B cell (primary cell): ENCODE data around the gene BMF. TPM values are rescaled to one million over a fixed set of nuclear protein-coding genes. Genes with fewer than 3 reads are reported as not detected.

Experiments used
- ATAC-seq: fragments of 200-7000 bp; cut with Tn5 transposase; one replicate; pipeline ENCODE4 v1.10.0; 2021; ENCODE audit warnings: low read depth, mild to moderate bottlenecking, moderate number of reproducible peaks, moderate library complexity
- CTCF ChIA-PET: fragments of 350-600 bp; sonication (Branson Sonifier 250); formaldehyde crosslinking; loops from one replicate; lab custom pipeline; 2021; ENCODE audit warnings: antibody characterized with exemption, inconsistent platforms; lab: Charles Lee
- POLR2A ChIA-PET: fragments of 350-600 bp; sonication (Branson Sonifier 250); formaldehyde crosslinking; loops from one replicate; lab custom pipeline; 2021; ENCODE audit warnings: antibody characterized with exemption; lab: Charles Lee
- DNase-seq: peaks from one replicate; pipeline ENCODE4 v3.0.0; 2013
- H2AFZ ChIP-seq: 2 replicates; pipeline ENCODE4 v1.6.1; 2012; ENCODE audit warnings: mild to moderate bottlenecking, low read depth, low read length; ENCODE audit not compliant: insufficient read depth, poor library complexity, severe bottlenecking
- H3K27ac ChIP-seq, 2 donors: 1 replicate in 1 of 2; 2 replicates in 1 of 2; pipeline ENCODE4 v1.5.1; 2012 to 2013; ENCODE audit warnings: low read length in 2 of 2, mild to moderate bottlenecking in 2 of 2, moderate library complexity in 1 of 2
- H3K27me3 ChIP-seq, 4 experiments: fragments of 200-600 bp in 1 of 4; sonication (generic) in 1 of 4; replicated peaks in 1 of 4; 1 replicate in 2 of 4; 2 replicates in 2 of 4; pipeline versions ENCODE4 v1.6.1 to v1.7.0; 2013 to 2016; ENCODE audit warnings: low read length in 3 of 4, mild to moderate bottlenecking in 2 of 4, mixed read lengths in 1 of 4, moderate library complexity in 1 of 4; ENCODE audit not compliant: insufficient read depth in 4 of 4, control insufficient read depth in 3 of 4; ENCODE audit errors: control extremely low read depth in 1 of 4
- H3K36me3 ChIP-seq, 2 experiments: replicated peaks in 1 of 2; 1 replicate in 1 of 2; 2 replicates in 1 of 2; pipeline versions ENCODE4 v1.6.1 to v1.7.1; 2013; ENCODE audit warnings: low read length in 1 of 2; ENCODE audit not compliant: insufficient read depth in 2 of 2, control insufficient read depth in 1 of 2; ENCODE audit errors: control extremely low read depth in 1 of 2, extremely low read depth in 1 of 2
- H3K4me1 ChIP-seq, 2 donors: fragments of 200-600 bp in 1 of 2; sonication (generic) in 1 of 2; 1 replicate in 1 of 2; 2 replicates in 1 of 2; pipeline versions ENCODE4 v1.5.1 to v1.6.1; 2013 to 2017; ENCODE audit warnings: low read length in 2 of 2; ENCODE audit not compliant: control insufficient read depth in 2 of 2, insufficient read depth in 2 of 2
- H3K4me2 ChIP-seq: replicated peaks from 2 replicates; pipeline ENCODE3; 2012; ENCODE audit warnings: mild to moderate bottlenecking, low read depth, low read length; ENCODE audit not compliant: poor library complexity, severe bottlenecking
- H3K4me3 ChIP-seq, 5 experiments: fragments of 200-600 bp in 1 of 5; sonication (generic) in 1 of 5; 1 replicate in 3 of 5; 2 replicates in 2 of 5; pipeline versions ENCODE4 v1.5.1 to v1.7.0; 2011 to 2016; ENCODE audit warnings: low read length in 4 of 5, mild to moderate bottlenecking in 4 of 5, low read depth in 2 of 5, control low read depth in 1 of 5, moderate library complexity in 1 of 5; ENCODE audit not compliant: insufficient read depth in 1 of 5; ENCODE audit errors: control extremely low read depth in 1 of 5, extremely low read depth in 1 of 5
- H3K79me2 ChIP-seq: fragments of 200-600 bp; sonication (generic); one replicate; pipeline ENCODE4 v1.6.0; 2016; ENCODE audit warnings: low read length; ENCODE audit not compliant: control insufficient read depth, insufficient read depth
- H3K9ac ChIP-seq: fragments of 200-600 bp; sonication (generic); 2 replicates; pipeline ENCODE4 v1.6.1; 2017; ENCODE audit warnings: mild to moderate bottlenecking, low read length, moderate library complexity
- H3K9me3 ChIP-seq, 3 donors: one replicate each; pipeline versions ENCODE4 v1.6.1 to v1.7.1; 2013; ENCODE audit warnings: low read length in 2 of 3; ENCODE audit not compliant: control insufficient read depth in 2 of 3, insufficient read depth in 1 of 3; ENCODE audit errors: control extremely low read depth in 1 of 3
- H4K20me1 ChIP-seq: 2 replicates; pipeline ENCODE4 v1.6.0; 2012; ENCODE audit warnings: mild to moderate bottlenecking, low read length; ENCODE audit not compliant: insufficient read depth, control insufficient read depth, poor library complexity, severe bottlenecking
- H3K27ac Mint-ChIP-seq: one replicate; pipeline ENCODE4 v1.8.0; 2021; ENCODE audit warnings: mixed read lengths
- H3K27me3 Mint-ChIP-seq: one replicate; pipeline ENCODE4 v1.8.0; 2021; ENCODE audit warnings: mixed read lengths
- H3K4me1 Mint-ChIP-seq: one replicate; pipeline ENCODE4 v1.8.0; 2021; ENCODE audit warnings: mixed read lengths
- H3K4me3 Mint-ChIP-seq: one replicate; pipeline ENCODE4 v1.8.0; 2021; ENCODE audit warnings: mixed read lengths
- H3K9me3 Mint-ChIP-seq: one replicate; pipeline ENCODE4 v1.8.0; 2022; ENCODE audit warnings: mixed read lengths; ENCODE audit not compliant: insufficient read depth
- EZH2 ChIP-seq: IDR thresholded peaks from 2 replicates; pipeline ENCODE4 v1.6.1; 2012; ENCODE audit warnings: borderline replicate concordance, low read depth, mild to moderate bottlenecking, moderate library complexity, low read length; ENCODE audit not compliant: insufficient read depth, poor library complexity, severe bottlenecking
- WGBS: methylation state at CpG from one replicate; pipeline ENCODE4 v1.1.5; 2013; ENCODE audit warnings: missing lambda C conversion rate; ENCODE audit not compliant: insufficient coverage; 5-methylcytosine and 5-hydroxymethylcytosine counted together
- intact Hi-C: fragments of 100-400 bp; cut with micrococcal nuclease; formaldehyde crosslinking; loops from one replicate; pipeline ENCODE4 v1.10.0; 2022
- polyA plus RNA-seq: library from polyadenylated mRNA; depleted of rRNA; stranded (reverse); fragments of >200 nt; gene quantifications from 2 replicates; pipeline ENCODE4 v1.2.3, GENCODE V29; 2012
- total RNA-seq, 2 donors: library from RNA; stranded (reverse); fragments of 120-200 nt in 1 of 2; gene quantifications; 1 replicate in 1 of 2; 2 replicates in 1 of 2; pipeline versions ENCODE4 v1.2.3 to v1.2.4, GENCODE V29; 2013 to 2022
- TF ChIP-seq, protein P1 (sequence below): fragments of 200-600 bp; IDR thresholded peaks from one replicate; pipeline ENCODE4 v1.8.0; 2022; ENCODE audit warnings: antibody characterized with exemption, mild to moderate bottlenecking

BMF gene
- total and polyA plus RNA-seq, 2 donors (not counting 1 experiment from before 2014, with no cell fraction given), result 43.2 to 343 TPM

GRCh38 chr15:40104865-40105516, 3.7 kb downstream of the BMF start:
- intact Hi-C loops, result loop anchor here (1.0 to 5.0 kb wide), 4 partner anchors 23 to 217 kb away; partner anchors contain the start of genes EIF2AK4 and INAFM2
- TF ChIP-seq, protein P1, sequence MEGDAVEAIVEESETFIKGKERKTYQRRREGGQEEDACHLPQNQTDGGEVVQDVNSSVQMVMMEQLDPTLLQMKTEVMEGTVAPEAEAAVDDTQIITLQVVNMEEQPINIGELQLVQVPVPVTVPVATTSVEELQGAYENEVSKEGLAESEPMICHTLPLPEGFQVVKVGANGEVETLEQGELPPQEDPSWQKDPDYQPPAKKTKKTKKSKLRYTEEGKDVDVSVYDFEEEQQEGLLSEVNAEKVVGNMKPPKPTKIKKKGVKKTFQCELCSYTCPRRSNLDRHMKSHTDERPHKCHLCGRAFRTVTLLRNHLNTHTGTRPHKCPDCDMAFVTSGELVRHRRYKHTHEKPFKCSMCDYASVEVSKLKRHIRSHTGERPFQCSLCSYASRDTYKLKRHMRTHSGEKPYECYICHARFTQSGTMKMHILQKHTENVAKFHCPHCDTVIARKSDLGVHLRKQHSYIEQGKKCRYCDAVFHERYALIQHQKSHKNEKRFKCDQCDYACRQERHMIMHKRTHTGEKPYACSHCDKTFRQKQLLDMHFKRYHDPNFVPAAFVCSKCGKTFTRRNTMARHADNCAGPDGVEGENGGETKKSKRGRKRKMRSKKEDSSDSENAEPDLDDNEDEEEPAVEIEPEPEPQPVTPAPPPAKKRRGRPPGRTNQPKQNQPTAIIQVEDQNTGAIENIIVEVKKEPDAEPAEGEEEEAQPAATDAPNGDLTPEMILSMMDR, result peak; percentile 92
- no peak for TF ChIP-seq EZH2
- Histone ChIP-seq H3K27me3 (no peaks in the 10 kb centered on the region), H2AFZ (peak overlapping the region; percentile 51), H3K4me1 (peaks cover 88 to 94% of the 10 kb centered on the region in 2 donors), H3K4me2 (peak overlapping the region; percentile 76), H3K36me3 (peaks cover 0 to 42% of the 10 kb centered on the region in 2 experiments), H3K4me3 (peak overlapping the region in 4 of 5 experiments; percentile 21 to 57 (median 39)), H3K9ac (peak overlapping the region; percentile 52), H3K27ac (peak overlapping the region; percentile 97 to 98), H4K20me1 (no peaks in the 10 kb centered on the region), H3K79me2 (peaks cover 55% of the 10 kb centered on the region), H3K9me3 (no peaks in the 10 kb centered on the region)
- Mint-ChIP-seq H3K9me3 (no peaks in the 10 kb centered on the region), H3K27me3 (no peaks in the 10 kb centered on the region), H3K27ac (peak overlapping the region; percentile 97), H3K4me3 (peak overlapping the region; percentile 90), H3K4me1 (peaks cover 81% of the 10 kb centered on the region)
- ATAC-seq (peak; percentile 22), DNase-seq (peak; percentile 87)
- WGBS, result 14% methylated on average over 11 of the region's 16 CpGs
- POLR2A ChIA-PET, result interaction anchor here (0.6 to 15.7 kb wide), 12 partner anchors 9 to 203 kb away, joined by 3 to 324 read pairs (median 11); partner anchors contain the start of genes PLCB2 and SRP14
- CTCF ChIA-PET, result interaction anchor here (0.7 to 33.4 kb wide), 25 partner anchors 9 to 203 kb away, joined by 3 to 934 read pairs (median 9); partner anchors contain the start of genes PLCB2 and SRP14
